Activated CD8-positive, alpha-beta memory T cell treated with anti-CD3 and anti-CD28 coated beads for 48 hours (primary cell): Measurements from ENCODE around the gene CNMD.
"Not testable (repeated sequence)": the region's sequence is repeated elsewhere in the genome, so short reads cannot be mapped to it uniquely, and the experiment has no call there.

ENCODE experiments used
- DNase-seq, 3 experiments: peaks; one replicate each; pipeline ENCODE4 v3.0.0-alpha.2; 2020; ENCODE audit warnings: low read depth in 2 of 3, low spot score in 2 of 3

The CNMD gene

GRCh38 chr13:52695856-52696255 is 43.8 kb downstream of the CNMD start:
- DNase-seq: peak in 1 of 3 experiments; percentile 1

- DNase-seq: no peak
Measured at GRCh38 chr13:52686376-52686775, 53.2 kb downstream of the CNMD start.

GRCh38 chr13:52685806-52686205 is 53.8 kb downstream of the CNMD start:
- not testable (repeated sequence) for DNase-seq

GRCh38 chr13:52677823-52678222 is 61.8 kb downstream of the CNMD start:
- no peak for DNase-seq

- no peak for DNase-seq
Measured at GRCh38 chr13:52673465-52673864, 66.2 kb downstream of the CNMD start.

GRCh38 chr13:52670726-52671125 is 68.9 kb downstream of the CNMD start:
- DNase-seq: no peak

- no peak for DNase-seq
Measured at GRCh38 chr13:52669677-52670076, 69.9 kb downstream of the CNMD start.

GRCh38 chr13:52665325-52665724 is 74.3 kb downstream of the CNMD start:
- DNase-seq: no peak

GRCh38 chr13:52664272-52664671 is 75.3 kb downstream of the CNMD start:
- DNase-seq: no peak

- no peak for DNase-seq
Measured at GRCh38 chr13:52659340-52659739, 80.3 kb downstream of the CNMD start.
